HEK293 (cell line): Measurements from ENCODE around the gene GNAT1.

Experiments
- HOXA7 ChIP-seq: sonication (generic); formaldehyde crosslinking; IDR thresholded peaks from 2 replicates; pipeline ENCODE4 v1.8.1; 2022; ENCODE audit warnings: missing genetic modification reagents, borderline replicate concordance
- IKZF3 ChIP-seq: fragments of 450-650 bp; IDR thresholded peaks from 2 replicates; pipeline ENCODE4 v1.5.0; 2018; ENCODE audit warnings: missing biosample characterization, mild to moderate bottlenecking, missing genetic modification characterization, moderate library complexity
- KLF1 ChIP-seq: fragments of 450-650 bp; formaldehyde crosslinking; IDR thresholded peaks from 2 replicates; pipeline ENCODE4 v1.5.1; 2016; ENCODE audit warnings: missing biosample characterization, missing genetic modification characterization
- ZNF211 ChIP-seq: fragments of 450-650 bp; formaldehyde crosslinking; IDR thresholded peaks from 2 replicates; pipeline ENCODE4 v1.5.1; 2016; ENCODE audit warnings: low read depth, missing biosample characterization, missing genetic modification characterization
- ZNF621 ChIP-seq: fragments of 450-650 bp; formaldehyde crosslinking; IDR thresholded peaks from 2 replicates; pipeline ENCODE4 v1.5.1; 2017; ENCODE audit warnings: missing biosample characterization, missing genetic modification characterization
- TF ChIP-seq, protein P1 (sequence below): fragments of 450-650 bp; formaldehyde crosslinking; IDR thresholded peaks from 2 replicates; pipeline ENCODE4 v1.5.1; 2016; ENCODE audit warnings: missing biosample characterization, missing genetic modification characterization
- TF ChIP-seq, protein P2 (sequence below): fragments of 450-650 bp; formaldehyde crosslinking; IDR thresholded peaks from 2 replicates; pipeline ENCODE4 v1.5.1; 2016; ENCODE audit warnings: missing biosample characterization, missing genetic modification characterization

DNA sequence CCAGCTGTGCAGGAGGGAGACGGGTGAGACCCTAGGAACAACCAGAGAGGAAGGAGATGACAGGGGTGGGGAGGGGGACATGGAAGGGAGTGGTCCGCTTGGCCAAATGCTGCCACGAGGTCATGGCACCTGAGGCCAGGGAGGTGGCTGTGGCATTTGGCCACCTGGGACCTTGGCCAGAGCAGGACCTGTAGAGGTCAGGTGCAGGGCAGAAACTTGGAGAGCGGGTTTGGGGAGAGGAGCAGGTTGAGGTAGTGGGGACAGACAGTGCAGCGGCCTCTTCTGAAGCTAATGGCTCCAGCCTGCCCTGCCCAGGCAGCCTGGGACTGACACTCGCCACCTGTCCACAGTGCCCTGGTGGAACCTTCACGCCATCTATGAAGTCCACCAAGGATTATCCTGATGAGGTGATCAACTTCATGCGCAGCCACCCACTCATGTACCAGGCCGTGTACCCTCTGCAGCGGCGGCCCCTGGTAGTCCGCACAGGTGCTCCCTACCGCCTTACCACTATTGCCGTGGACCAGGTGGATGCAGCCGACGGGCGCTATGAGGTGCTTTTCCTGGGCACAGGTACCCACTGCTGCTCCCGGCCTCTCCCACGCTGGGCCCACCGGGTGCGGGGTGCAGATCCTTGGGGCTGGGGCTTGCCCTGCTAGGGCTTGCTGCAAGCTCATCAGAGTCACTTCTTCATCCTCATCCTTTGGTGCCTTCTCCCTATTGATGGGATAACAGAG is 7.0 kb upstream of the GNAT1 start:
- TF ChIP-seq, protein P1, sequence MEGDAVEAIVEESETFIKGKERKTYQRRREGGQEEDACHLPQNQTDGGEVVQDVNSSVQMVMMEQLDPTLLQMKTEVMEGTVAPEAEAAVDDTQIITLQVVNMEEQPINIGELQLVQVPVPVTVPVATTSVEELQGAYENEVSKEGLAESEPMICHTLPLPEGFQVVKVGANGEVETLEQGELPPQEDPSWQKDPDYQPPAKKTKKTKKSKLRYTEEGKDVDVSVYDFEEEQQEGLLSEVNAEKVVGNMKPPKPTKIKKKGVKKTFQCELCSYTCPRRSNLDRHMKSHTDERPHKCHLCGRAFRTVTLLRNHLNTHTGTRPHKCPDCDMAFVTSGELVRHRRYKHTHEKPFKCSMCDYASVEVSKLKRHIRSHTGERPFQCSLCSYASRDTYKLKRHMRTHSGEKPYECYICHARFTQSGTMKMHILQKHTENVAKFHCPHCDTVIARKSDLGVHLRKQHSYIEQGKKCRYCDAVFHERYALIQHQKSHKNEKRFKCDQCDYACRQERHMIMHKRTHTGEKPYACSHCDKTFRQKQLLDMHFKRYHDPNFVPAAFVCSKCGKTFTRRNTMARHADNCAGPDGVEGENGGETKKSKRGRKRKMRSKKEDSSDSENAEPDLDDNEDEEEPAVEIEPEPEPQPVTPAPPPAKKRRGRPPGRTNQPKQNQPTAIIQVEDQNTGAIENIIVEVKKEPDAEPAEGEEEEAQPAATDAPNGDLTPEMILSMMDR (tag by site-specific recombination), result no peak
- TF ChIP-seq KLF1 (tag by site-specific recombination) (no peak), ZNF621 (tag by site-specific recombination) (no peak), IKZF3 (tag by site-specific recombination) (no peak), HOXA7 (no peak), ZNF211 (tag by site-specific recombination) (no peak)
- TF ChIP-seq, protein P2, sequence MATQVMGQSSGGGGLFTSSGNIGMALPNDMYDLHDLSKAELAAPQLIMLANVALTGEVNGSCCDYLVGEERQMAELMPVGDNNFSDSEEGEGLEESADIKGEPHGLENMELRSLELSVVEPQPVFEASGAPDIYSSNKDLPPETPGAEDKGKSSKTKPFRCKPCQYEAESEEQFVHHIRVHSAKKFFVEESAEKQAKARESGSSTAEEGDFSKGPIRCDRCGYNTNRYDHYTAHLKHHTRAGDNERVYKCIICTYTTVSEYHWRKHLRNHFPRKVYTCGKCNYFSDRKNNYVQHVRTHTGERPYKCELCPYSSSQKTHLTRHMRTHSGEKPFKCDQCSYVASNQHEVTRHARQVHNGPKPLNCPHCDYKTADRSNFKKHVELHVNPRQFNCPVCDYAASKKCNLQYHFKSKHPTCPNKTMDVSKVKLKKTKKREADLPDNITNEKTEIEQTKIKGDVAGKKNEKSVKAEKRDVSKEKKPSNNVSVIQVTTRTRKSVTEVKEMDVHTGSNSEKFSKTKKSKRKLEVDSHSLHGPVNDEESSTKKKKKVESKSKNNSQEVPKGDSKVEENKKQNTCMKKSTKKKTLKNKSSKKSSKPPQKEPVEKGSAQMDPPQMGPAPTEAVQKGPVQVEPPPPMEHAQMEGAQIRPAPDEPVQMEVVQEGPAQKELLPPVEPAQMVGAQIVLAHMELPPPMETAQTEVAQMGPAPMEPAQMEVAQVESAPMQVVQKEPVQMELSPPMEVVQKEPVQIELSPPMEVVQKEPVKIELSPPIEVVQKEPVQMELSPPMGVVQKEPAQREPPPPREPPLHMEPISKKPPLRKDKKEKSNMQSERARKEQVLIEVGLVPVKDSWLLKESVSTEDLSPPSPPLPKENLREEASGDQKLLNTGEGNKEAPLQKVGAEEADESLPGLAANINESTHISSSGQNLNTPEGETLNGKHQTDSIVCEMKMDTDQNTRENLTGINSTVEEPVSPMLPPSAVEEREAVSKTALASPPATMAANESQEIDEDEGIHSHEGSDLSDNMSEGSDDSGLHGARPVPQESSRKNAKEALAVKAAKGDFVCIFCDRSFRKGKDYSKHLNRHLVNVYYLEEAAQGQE, result no peak
